22Rv1 (cell line): Measurements from ENCODE around the gene MIB2.

ENCODE experiments used
- ZFX ChIP-seq: fragments of 450-650 bp; IDR thresholded peaks from 2 replicates; pipeline ENCODE4 v1.6.1; 2017; ENCODE audit warnings: antibody characterized with exemption, borderline replicate concordance
- TF ChIP-seq, protein P1 (sequence below): fragments of 450-650 bp; IDR thresholded peaks from 2 replicates; pipeline ENCODE4 v1.5.1; 2017; ENCODE audit warnings: mild to moderate bottlenecking

DNA sequence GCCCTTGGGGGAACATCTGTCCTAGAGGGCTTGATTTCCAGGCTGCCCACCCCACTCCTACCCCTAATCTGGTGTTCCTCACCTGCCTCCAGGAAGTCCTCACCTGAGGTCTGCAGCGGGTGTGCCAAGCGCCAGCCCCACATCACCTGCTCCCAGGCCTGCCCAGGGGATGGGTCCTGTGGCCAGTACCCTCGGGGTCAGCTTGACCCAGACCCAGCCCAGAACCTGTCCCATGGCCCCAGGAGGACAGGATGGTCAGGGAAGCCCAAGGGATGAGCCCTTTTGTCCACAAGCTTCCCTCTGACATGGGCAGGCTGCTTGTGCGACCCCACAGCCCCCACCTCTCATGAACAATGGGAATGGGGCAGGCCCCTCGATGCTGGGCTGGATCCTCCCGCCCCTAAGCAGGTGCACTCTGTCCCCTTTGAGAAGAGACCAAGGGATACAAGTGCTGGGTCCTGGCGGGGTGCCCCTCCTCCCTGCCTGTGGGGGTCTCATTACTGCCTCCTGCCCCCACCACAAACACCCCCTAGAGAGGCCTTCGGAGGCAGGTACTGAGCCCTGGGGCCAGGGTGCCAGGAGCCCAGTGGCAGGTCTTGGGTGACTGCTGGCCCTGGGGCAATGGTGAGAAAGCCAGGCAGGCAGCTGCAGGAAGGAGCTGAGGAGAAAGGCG is 3.2 kb downstream of the MIB2 start:
- TF ChIP-seq, protein P1, sequence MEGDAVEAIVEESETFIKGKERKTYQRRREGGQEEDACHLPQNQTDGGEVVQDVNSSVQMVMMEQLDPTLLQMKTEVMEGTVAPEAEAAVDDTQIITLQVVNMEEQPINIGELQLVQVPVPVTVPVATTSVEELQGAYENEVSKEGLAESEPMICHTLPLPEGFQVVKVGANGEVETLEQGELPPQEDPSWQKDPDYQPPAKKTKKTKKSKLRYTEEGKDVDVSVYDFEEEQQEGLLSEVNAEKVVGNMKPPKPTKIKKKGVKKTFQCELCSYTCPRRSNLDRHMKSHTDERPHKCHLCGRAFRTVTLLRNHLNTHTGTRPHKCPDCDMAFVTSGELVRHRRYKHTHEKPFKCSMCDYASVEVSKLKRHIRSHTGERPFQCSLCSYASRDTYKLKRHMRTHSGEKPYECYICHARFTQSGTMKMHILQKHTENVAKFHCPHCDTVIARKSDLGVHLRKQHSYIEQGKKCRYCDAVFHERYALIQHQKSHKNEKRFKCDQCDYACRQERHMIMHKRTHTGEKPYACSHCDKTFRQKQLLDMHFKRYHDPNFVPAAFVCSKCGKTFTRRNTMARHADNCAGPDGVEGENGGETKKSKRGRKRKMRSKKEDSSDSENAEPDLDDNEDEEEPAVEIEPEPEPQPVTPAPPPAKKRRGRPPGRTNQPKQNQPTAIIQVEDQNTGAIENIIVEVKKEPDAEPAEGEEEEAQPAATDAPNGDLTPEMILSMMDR = no peak
- TF ChIP-seq ZFX = no peak
